Natural killer cell (primary cell): ENCODE measurements around the gene MTERF4. TPM values are rescaled to one million over a fixed set of nuclear protein-coding genes. Genes with fewer than 3 reads are reported as not detected.

Source experiments
- ATAC-seq, 3 donors: fragments of 150-1000 bp in 2 of 3; fragments of 200-7000 bp in 1 of 3; cut with Tn5 transposase; 1 replicate in 1 of 3; 2 replicates in 2 of 3; pipeline ENCODE4 v1.10.0; 2021; ENCODE audit warnings: mild to moderate bottlenecking in 2 of 3, moderate library complexity in 2 of 3
- DNase-seq, 2 donors: peaks; one replicate each; pipeline versions ENCODE4 v3.0.0 to v3.0.0-alpha.2; 2013 to 2021; ENCODE audit warnings: mixed read lengths in 1 of 2
- H3K27ac ChIP-seq: one replicate; pipeline ENCODE4 v1.5.1; 2013; ENCODE audit warnings: mild to moderate bottlenecking, low read length
- H3K27me3 ChIP-seq: one replicate; pipeline ENCODE4 v1.6.1; 2013; ENCODE audit warnings: low read length; ENCODE audit not compliant: control insufficient read depth, insufficient read depth
- H3K36me3 ChIP-seq: one replicate; pipeline ENCODE4 v1.6.1; 2013; ENCODE audit warnings: low read length; ENCODE audit not compliant: control insufficient read depth, insufficient read depth
- H3K4me1 ChIP-seq: one replicate; pipeline ENCODE4 v1.6.1; 2013; ENCODE audit warnings: low read length; ENCODE audit not compliant: control insufficient read depth, insufficient read depth
- H3K4me3 ChIP-seq: one replicate; pipeline ENCODE4 v1.5.1; 2013; ENCODE audit warnings: low read length
- H3K9me3 ChIP-seq: one replicate; pipeline ENCODE4 v1.6.1; 2013; ENCODE audit warnings: low read length; ENCODE audit not compliant: control insufficient read depth, insufficient read depth
- H3K27ac Mint-ChIP-seq, 2 donors: one replicate each; pipeline ENCODE4 v1.8.0; 2022; ENCODE audit warnings: mild to moderate bottlenecking in 2 of 2, mixed read lengths in 2 of 2, moderate library complexity in 1 of 2
- H3K27me3 Mint-ChIP-seq, 2 donors: one replicate each; pipeline ENCODE4 v1.8.0; 2022; ENCODE audit warnings: low read depth in 2 of 2, mixed read lengths in 2 of 2
- H3K36me3 Mint-ChIP-seq: one replicate; pipeline ENCODE4 v1.8.0; 2022; ENCODE audit warnings: mixed read lengths
- H3K4me1 Mint-ChIP-seq, 2 donors: one replicate each; pipeline ENCODE4 v1.8.0; 2022; ENCODE audit warnings: mixed read lengths in 2 of 2
- H3K4me3 Mint-ChIP-seq: one replicate; pipeline ENCODE4 v1.8.0; 2022; ENCODE audit warnings: mild to moderate bottlenecking, moderate library complexity, mixed read lengths
- H3K9me3 Mint-ChIP-seq, 2 donors: one replicate each; pipeline ENCODE4 v1.8.0; 2022; ENCODE audit warnings: mixed read lengths in 2 of 2
- WGBS: methylation state at CpG from one replicate; pipeline ENCODE4 v1.1.7; 2013; ENCODE audit warnings: missing lambda C conversion rate; ENCODE audit not compliant: insufficient coverage; 5-methylcytosine and 5-hydroxymethylcytosine counted together
- intact Hi-C: fragments of 100-400 bp; cut with micrococcal nuclease; formaldehyde crosslinking; loops from one replicate; pipeline ENCODE4 v1.14.2; 2022
- total RNA-seq, 4 donors: library from RNA; stranded (reverse); fragments of 120-200 nt in 1 of 4; gene quantifications; one replicate each; pipeline versions ENCODE4 v1.2.3 to v1.2.4, GENCODE V29; 2013 to 2022
- TF ChIP-seq, protein P1 (sequence below): fragments of 200-600 bp; IDR thresholded peaks from one replicate; pipeline ENCODE4 v1.8.0; 2022; ENCODE audit warnings: antibody characterized with exemption

Gene MTERF4
- total RNA-seq, 3 donors from 2014 or later (not counting 1 experiment from before 2014, with no cell fraction given), result 38.9 to 45.5 (median 39.2) TPM

DNA sequence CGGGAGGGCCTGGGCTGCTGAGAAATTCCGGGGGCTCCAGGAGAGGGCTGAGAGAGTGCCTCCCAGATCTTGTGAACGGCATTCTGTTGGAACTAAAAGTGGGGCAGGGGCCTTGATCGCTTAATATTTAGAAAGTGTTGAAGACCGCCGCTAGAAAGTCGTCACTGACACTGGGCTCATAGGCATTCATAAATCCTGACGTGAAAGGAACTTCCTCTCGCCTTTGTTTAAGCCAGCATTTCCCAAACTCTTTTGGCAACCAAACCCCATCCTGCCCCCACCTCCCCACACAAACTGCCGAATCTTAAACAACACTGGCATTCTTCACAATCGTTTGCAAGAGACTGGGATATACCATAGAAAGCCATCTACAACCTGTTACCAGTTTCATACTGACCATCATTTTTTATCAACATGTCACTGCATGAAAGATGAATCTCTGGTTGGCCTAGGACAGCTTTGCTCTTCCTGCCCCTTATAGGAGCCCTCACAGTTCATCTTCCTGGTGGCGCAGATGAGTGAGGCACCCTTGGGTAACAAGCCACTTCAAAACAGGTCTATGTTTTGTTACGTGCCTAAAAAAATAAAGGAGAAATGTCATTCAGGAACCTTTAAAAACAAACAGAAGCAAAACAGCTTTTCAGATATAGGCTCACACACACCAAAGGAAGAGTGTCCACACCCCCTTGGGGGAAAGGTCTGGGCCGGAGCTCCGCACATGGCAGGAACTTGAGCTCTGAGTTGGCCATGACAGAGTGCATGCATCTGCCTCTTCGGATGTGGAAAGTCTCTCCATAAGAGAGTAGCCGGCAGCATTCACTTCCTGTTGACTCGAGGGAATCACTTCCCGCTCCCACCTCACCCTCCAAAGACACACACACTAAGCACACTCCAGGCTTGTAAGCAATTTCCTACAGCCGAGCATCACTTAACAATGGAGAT lies 13.0 kb downstream of the MTERF4 start:
- H3K27ac Mint-ChIP-seq, result no peak overlapping the region
- H3K4me3 ChIP-seq, result no peak overlapping the region

DNA sequence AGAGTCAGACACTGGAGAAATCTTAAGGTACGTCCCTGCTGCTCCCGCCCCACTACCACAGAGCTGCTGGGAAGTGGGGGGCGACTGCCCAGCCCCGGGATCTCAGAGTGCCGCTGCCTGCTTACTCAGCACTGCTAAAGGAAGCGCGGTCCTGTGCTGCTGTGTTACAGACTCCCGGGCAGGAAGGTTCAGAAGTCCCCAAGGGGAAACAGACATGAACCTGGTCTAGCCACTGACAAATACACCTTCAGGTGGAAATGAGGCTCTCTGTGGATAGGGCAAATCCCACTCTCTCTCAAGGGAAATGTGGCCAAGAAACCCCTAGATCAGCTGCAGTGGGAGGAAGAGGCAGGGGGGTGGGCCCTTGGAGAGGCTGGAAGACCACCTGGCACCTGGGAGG lies 13.7 kb downstream of the MTERF4 start:
- intact Hi-C loops, result no loop called here

More for the DNA sequence above, 13.0 kb downstream of the MTERF4 start:
- Histone ChIP-seq H3K9me3 (no peaks in the 10 kb centered on the region), H3K36me3 (peaks cover 62% of the 10 kb centered on the region), H3K27ac (no peak overlapping the region), H3K27me3 (no peaks in the 10 kb centered on the region), H3K4me1 (no peaks in the 10 kb centered on the region)
- Mint-ChIP-seq H3K36me3 (peaks cover 10% of the 10 kb centered on the region), H3K4me3 (no peak overlapping the region), H3K9me3 (no peaks in the 10 kb centered on the region), H3K4me1 (peaks cover 0 to 5% of the 10 kb centered on the region in 2 donors), H3K27me3 (no peaks in the 10 kb centered on the region)
- TF ChIP-seq, protein P1, sequence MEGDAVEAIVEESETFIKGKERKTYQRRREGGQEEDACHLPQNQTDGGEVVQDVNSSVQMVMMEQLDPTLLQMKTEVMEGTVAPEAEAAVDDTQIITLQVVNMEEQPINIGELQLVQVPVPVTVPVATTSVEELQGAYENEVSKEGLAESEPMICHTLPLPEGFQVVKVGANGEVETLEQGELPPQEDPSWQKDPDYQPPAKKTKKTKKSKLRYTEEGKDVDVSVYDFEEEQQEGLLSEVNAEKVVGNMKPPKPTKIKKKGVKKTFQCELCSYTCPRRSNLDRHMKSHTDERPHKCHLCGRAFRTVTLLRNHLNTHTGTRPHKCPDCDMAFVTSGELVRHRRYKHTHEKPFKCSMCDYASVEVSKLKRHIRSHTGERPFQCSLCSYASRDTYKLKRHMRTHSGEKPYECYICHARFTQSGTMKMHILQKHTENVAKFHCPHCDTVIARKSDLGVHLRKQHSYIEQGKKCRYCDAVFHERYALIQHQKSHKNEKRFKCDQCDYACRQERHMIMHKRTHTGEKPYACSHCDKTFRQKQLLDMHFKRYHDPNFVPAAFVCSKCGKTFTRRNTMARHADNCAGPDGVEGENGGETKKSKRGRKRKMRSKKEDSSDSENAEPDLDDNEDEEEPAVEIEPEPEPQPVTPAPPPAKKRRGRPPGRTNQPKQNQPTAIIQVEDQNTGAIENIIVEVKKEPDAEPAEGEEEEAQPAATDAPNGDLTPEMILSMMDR, result no peak
- DNase-seq (no peak), ATAC-seq (no peak)
- intact Hi-C loops, result no loop called here
- 82% methylated on average over 19 of the region's 20 CpGs for WGBS

DNA sequence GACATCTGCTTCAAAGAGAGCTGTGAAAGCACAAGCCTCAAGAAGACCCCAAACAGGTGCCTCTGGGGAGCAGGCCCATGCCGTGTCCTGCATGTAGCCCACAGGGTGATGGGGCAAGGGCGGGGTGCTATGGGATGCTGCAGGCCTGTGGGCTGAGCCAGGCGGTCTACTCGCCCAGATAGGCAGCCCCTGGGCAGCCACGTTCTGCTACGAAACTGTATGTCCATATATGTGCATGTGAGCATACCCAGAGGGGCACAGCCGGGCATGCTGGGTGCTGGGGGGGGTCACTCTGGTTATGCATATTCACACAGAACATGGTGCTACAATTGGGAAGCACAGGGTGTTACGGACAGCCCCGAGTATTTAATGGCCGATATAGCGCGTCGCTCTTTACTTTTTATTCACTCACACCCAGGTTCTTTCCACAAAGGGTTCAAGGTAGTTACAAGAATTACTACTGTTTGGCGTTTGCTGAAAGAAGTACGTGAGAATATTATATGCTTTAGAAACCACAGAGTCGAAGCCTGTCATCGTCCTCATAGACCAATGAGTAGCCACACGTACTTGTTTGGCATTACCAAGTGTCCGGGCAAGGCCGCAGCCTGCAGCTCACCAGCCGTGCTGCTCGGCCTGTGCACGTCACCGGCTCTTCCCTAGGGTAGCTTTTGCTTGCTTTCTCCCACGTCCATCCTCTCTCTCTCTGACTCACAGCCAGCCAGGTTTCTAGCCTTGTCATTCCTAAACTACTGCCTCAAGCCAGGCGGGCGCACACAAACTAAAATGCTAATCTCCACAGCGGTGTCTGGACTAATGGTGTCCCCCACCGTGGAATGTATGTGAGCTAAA lies 14.4 kb downstream of the MTERF4 start:
- Histone ChIP-seq H3K4me1 (no peaks in the 10 kb centered on the region), H3K4me3 (no peak overlapping the region), H3K9me3 (no peaks in the 10 kb centered on the region), H3K27ac (no peak overlapping the region), H3K27me3 (no peaks in the 10 kb centered on the region), H3K36me3 (peaks cover 51% of the 10 kb centered on the region)
- no peak overlapping the region for H3K4me3 Mint-ChIP-seq
- WGBS, result 92% methylated on average over 29 of the region's 29 CpGs
- H3K27me3 Mint-ChIP-seq, result no peaks in the 10 kb centered on the region
- no peaks in the 10 kb centered on the region for H3K9me3 Mint-ChIP-seq
- intact Hi-C loops, result no loop called here
- peaks cover 10% of the 10 kb centered on the region for H3K36me3 Mint-ChIP-seq
- TF ChIP-seq, protein P1, result no peak
- peaks cover 3 to 5% of the 10 kb centered on the region in 2 donors for H3K4me1 Mint-ChIP-seq
- ATAC-seq, result no peak
- H3K27ac Mint-ChIP-seq, result no peak overlapping the region
- no peak for DNase-seq

More for the DNA sequence above, 13.7 kb downstream of the MTERF4 start:
- Histone ChIP-seq H3K4me3 (no peak overlapping the region), H3K36me3 (peaks cover 57% of the 10 kb centered on the region), H3K9me3 (no peaks in the 10 kb centered on the region), H3K4me1 (no peaks in the 10 kb centered on the region), H3K27me3 (no peaks in the 10 kb centered on the region), H3K27ac (no peak overlapping the region)
- TF ChIP-seq, protein P1, result no peak
- Mint-ChIP-seq H3K27ac (no peak overlapping the region), H3K27me3 (no peaks in the 10 kb centered on the region), H3K4me3 (no peak overlapping the region), H3K4me1 (peaks cover 0 to 5% of the 10 kb centered on the region in 2 donors), H3K9me3 (no peaks in the 10 kb centered on the region), H3K36me3 (peaks cover 10% of the 10 kb centered on the region)
- ATAC-seq (no peak), DNase-seq (no peak)
- WGBS, result 68% methylated on average over 8 of the region's 8 CpGs
